HFFc6 (cell line): ENCODE measurements around the gene CAMK4. TPM values are rescaled to one million over a fixed set of nuclear protein-coding genes. Genes with fewer than 3 reads are reported as not detected.

ENCODE experiments used
- DNase-seq: peaks from one replicate; pipeline ENCODE4 v3.0.0-alpha.2; 2018
- H3K27ac Mint-ChIP-seq: 2 replicates; pipeline ENCODE4 v1.8.0; 2020; ENCODE audit warnings: mild to moderate bottlenecking, mixed read lengths
- H3K27me3 Mint-ChIP-seq: 2 replicates; pipeline ENCODE4 v1.8.0; 2021; ENCODE audit warnings: mild to moderate bottlenecking, moderate library complexity, mixed read lengths; ENCODE audit not compliant: insufficient read depth
- H3K36me3 Mint-ChIP-seq: 2 replicates; pipeline ENCODE4 v1.8.0; 2021; ENCODE audit warnings: low read depth, mixed read lengths
- H3K4me1 Mint-ChIP-seq: 2 replicates; pipeline ENCODE4 v1.8.0; 2020; ENCODE audit warnings: low read depth, mixed read lengths
- H3K4me3 Mint-ChIP-seq: 2 replicates; pipeline ENCODE4 v1.8.0; 2020; ENCODE audit warnings: mild to moderate bottlenecking, moderate library complexity, mixed read lengths
- H3K9me3 Mint-ChIP-seq: 2 replicates; pipeline ENCODE4 v1.8.0; 2020; ENCODE audit warnings: mild to moderate bottlenecking, mixed read lengths
- total RNA-seq, 6 experiments: library from RNA; stranded (reverse); fragmentation: NEBNext Ultra II Directional; extraction: Animal tissue kit (Norgen Biotek cat#: 25700); gene quantifications; 2 replicates in 1 of 6; 3 replicates in 5 of 6; pipeline ENCODE4 v1.2.3, GENCODE V29; 2021
- TF ChIP-seq, protein P1 (sequence below): fragments of 200-600 bp; sonication (generic); IDR thresholded peaks from 2 replicates; pipeline ENCODE4 v1.5.0; 2021; ENCODE audit warnings: antibody characterized with exemption, mild to moderate bottlenecking

The CAMK4 gene
- total RNA-seq, 6 experiments from 2014 or later = 3.8 to 5.7 (median 4.4) TPM

DNA sequence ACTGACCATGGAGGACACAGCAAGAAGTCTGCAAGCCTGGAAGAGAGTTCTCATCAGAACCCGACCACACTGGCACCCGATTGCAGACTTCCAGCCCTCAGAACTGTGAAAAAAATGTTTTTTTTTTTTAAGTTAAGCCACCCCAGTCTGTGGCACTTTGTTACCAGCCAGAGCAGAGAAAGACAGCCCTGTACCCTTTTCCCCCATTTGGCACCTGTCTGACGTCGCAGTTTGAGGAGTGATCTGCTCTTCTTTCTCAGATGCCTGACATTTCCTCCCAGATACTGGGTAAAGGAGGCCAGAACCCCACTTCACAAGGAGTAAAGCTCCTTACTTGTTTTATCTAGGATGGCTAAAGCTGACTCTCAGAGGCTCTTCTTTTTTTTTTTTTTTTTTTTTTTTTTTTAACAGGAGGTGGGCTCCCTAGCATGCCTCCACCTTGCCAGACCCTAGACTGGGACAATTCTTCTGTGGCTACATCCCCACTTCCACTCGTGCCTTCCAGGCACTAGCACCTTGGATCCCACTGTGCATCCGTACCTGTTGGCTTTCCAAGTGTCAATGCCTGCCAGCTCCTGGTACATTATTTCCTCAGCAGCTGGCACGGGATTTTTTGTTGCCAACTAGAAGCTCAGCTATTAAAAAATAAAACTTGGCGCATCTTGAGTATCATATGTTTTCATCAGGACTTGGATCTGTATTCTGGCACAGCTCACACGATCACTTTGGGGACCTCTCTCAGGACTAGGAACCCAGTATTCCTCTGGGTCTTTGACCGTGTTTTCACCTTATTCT is 14.4 kb downstream of the CAMK4 start:
- Mint-ChIP-seq H3K36me3 (no peaks in the 10 kb centered on the region), H3K9me3 (no peaks in the 10 kb centered on the region), H3K27ac (no peak overlapping the region), H3K4me1 (peaks cover 10% of the 10 kb centered on the region; the same call in 1 of the 2 replicates), H3K4me3 (no peak overlapping the region), H3K27me3 (peaks cover 3% of the 10 kb centered on the region)
- no peak for DNase-seq
- TF ChIP-seq, protein P1, sequence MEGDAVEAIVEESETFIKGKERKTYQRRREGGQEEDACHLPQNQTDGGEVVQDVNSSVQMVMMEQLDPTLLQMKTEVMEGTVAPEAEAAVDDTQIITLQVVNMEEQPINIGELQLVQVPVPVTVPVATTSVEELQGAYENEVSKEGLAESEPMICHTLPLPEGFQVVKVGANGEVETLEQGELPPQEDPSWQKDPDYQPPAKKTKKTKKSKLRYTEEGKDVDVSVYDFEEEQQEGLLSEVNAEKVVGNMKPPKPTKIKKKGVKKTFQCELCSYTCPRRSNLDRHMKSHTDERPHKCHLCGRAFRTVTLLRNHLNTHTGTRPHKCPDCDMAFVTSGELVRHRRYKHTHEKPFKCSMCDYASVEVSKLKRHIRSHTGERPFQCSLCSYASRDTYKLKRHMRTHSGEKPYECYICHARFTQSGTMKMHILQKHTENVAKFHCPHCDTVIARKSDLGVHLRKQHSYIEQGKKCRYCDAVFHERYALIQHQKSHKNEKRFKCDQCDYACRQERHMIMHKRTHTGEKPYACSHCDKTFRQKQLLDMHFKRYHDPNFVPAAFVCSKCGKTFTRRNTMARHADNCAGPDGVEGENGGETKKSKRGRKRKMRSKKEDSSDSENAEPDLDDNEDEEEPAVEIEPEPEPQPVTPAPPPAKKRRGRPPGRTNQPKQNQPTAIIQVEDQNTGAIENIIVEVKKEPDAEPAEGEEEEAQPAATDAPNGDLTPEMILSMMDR = no peak

DNA sequence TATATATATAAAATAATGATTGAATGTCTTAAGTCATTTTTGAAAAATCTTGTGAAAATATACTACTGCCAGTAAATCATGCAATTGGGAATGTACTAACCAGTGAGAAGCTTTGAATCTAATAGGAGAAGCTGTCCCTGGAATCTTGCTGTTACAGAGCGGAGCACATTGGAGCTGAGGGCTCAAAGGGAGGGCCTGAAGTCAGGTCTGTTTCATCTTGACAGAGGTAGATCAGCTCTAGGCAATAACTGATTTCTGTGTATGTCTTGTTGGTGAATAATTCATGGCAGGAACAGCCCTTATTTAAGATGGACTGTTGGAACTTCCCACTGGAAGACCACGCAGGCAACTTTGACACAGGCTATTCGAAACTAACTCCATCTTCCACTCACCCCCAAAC is 17.5 kb downstream of the CAMK4 start:
- H3K4me1 Mint-ChIP-seq = peaks cover 10% of the 10 kb centered on the region; the same call in 1 of the 2 replicates
- TF ChIP-seq, protein P1 = no peak
- no peaks in the 10 kb centered on the region for H3K9me3 Mint-ChIP-seq
- H3K4me3 Mint-ChIP-seq = no peak overlapping the region
- H3K27ac Mint-ChIP-seq = no peak overlapping the region
- no peak for DNase-seq
- H3K27me3 Mint-ChIP-seq = peaks cover 3% of the 10 kb centered on the region; the same call in 1 of the 2 replicates
- H3K36me3 Mint-ChIP-seq = no peaks in the 10 kb centered on the region

DNA sequence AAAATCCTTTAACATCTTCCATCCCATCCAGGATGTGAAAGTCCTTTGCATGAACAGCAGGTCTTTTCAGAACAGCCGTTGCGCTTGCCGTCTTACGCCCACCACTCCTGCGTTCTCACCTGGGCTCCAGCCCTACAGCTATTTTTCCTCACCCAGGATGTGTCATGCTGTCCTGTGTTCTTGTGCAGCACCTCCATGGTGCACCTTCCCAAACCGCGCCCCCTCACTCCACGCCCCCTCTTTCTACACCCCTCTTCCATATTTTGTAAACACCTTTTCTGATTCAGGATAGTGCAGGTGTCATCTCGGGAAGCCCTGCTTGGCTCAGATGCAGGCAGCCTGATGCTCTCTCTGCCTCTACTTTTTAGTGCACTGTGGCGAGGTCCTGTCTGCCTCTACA is 18.4 kb downstream of the CAMK4 start:
- H3K4me3 Mint-ChIP-seq = no peak overlapping the region
- TF ChIP-seq, protein P1 = no peak
- no peaks in the 10 kb centered on the region for H3K36me3 Mint-ChIP-seq
- peaks cover 2% of the 10 kb centered on the region; the same call in 1 of the 2 replicates for H3K4me1 Mint-ChIP-seq
- H3K27me3 Mint-ChIP-seq = peaks cover 3% of the 10 kb centered on the region; the same call in 1 of the 2 replicates
- no peak overlapping the region for H3K27ac Mint-ChIP-seq
- no peak for DNase-seq
- H3K9me3 Mint-ChIP-seq = no peaks in the 10 kb centered on the region

DNA sequence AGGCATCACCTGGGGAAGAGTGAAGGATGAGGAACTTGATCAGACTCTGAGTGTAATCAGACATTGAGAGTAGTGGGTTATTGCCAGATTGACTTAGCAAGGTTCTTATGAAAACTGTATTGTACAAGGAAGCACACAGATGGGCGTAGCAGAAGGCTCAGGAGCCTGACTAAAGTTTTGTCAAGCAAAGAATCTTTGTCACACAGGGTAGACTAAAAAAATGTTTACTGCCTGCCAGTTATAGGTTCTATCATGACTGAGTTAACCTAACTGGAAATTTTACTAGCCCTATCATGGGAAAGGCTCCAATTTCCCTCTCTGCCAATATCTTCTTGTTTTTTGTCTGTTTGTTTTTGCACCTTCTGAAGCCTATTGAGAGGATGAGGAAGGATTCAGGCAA is 19.1 kb downstream of the CAMK4 start:
- Mint-ChIP-seq H3K9me3 (no peaks in the 10 kb centered on the region), H3K27me3 (peaks cover 3% of the 10 kb centered on the region; the same call in 1 of the 2 replicates), H3K4me3 (no peak overlapping the region), H3K4me1 (no peaks in the 10 kb centered on the region), H3K27ac (no peak overlapping the region), H3K36me3 (no peaks in the 10 kb centered on the region)
- TF ChIP-seq, protein P1 = no peak
- no peak for DNase-seq

DNA sequence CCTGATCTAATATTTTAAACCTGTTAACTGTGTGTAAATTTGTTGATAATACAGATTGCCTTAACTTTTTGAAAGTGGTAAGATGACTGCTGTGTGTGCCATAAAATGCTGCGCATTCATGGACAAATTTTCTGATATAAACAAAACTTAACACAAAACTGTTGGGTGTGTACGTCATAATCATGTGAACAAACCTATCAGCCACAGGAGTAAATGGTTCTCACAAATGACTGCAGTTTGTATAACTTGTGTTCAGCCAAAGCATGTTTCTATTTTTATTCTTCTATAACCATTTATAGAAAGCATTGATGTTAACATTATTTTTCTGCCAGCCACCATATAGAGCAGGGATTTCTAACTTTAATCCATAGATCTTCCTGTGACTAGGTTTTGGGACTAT is 21.5 kb downstream of the CAMK4 start:
- no peaks in the 10 kb centered on the region for H3K36me3 Mint-ChIP-seq
- no peaks in the 10 kb centered on the region for H3K9me3 Mint-ChIP-seq
- TF ChIP-seq, protein P1 = no peak
- H3K4me1 Mint-ChIP-seq = no peaks in the 10 kb centered on the region
- no peak for DNase-seq
- no peak overlapping the region for H3K4me3 Mint-ChIP-seq
- no peak overlapping the region for H3K27ac Mint-ChIP-seq
- H3K27me3 Mint-ChIP-seq = peaks cover 3% of the 10 kb centered on the region; the same call in 1 of the 2 replicates
